Measurements from ENCODE around the gene VPS13D.
"Not testable (repeated sequence)": the region's sequence is repeated elsewhere in the genome, so short reads cannot be mapped to it uniquely, and the experiment has no call there.

The VPS13D gene

GRCh38 chr1:12215118-12215961 lies 14.5 kb upstream of the VPS13D start:
- no peak for DNase-seq (ENCODE audit: low read depth)
- H3K4me3 ChIP-seq (ENCODE audit: low read length), result no peak overlapping the region
- no peak for TF ChIP-seq CTCF (IDR thresholded peaks at IDR 0.05; ENCODE audit: insufficient read depth, low read depth, low read length, missing control alignments)

- TF ChIP-seq CTCF (IDR thresholded peaks at IDR 0.05; ENCODE audit: insufficient read depth, low read depth, low read length, missing control alignments), result no peak
- H3K4me3 ChIP-seq (ENCODE audit: low read length), result no peak overlapping the region
- DNase-seq (ENCODE audit: low read depth), result no peak
Measured at GRCh38 chr1:12219800-12220199, 10.0 kb upstream of the VPS13D start.

- H3K4me3 ChIP-seq (ENCODE audit: low read length), result no peak overlapping the region
- TF ChIP-seq CTCF (IDR thresholded peaks at IDR 0.05; ENCODE audit: insufficient read depth, low read depth, low read length, missing control alignments), result no peak
- DNase-seq (ENCODE audit: low read depth), result no peak
Measured at GRCh38 chr1:12220890-12221289, 8.9 kb upstream of the VPS13D start.

GRCh38 chr1:12222700-12223099 lies 7.1 kb upstream of the VPS13D start:
- H3K4me3 ChIP-seq (ENCODE audit: low read length); DNase-seq (ENCODE audit: low read depth): not testable (repeated sequence)

- not testable (repeated sequence) for DNase-seq (ENCODE audit: low read depth); H3K4me3 ChIP-seq (ENCODE audit: low read length)
Measured at GRCh38 chr1:12224092-12224491, 5.7 kb upstream of the VPS13D start.

GRCh38 chr1:12228979-12229378 lies 851 bp upstream of the VPS13D start:
- no peak overlapping the region for H3K4me3 ChIP-seq (ENCODE audit: low read length)
- TF ChIP-seq CTCF (IDR thresholded peaks at IDR 0.05; ENCODE audit: insufficient read depth, low read depth, low read length, missing control alignments), result no peak
- DNase-seq (ENCODE audit: low read depth), result no peak

GRCh38 chr1:12229386-12229834 lies 420 bp upstream of the VPS13D start:
- no peak for DNase-seq (ENCODE audit: low read depth)
- H3K4me3 ChIP-seq (ENCODE audit: low read length), result no peak overlapping the region
- no peak for TF ChIP-seq CTCF (IDR thresholded peaks at IDR 0.05; ENCODE audit: insufficient read depth, low read depth, low read length, missing control alignments)

- peak overlapping the region; percentile 94 for H3K4me3 ChIP-seq (ENCODE audit: low read length)
- peak; percentile 15 for DNase-seq (ENCODE audit: low read depth)
- TF ChIP-seq CTCF (IDR thresholded peaks at IDR 0.05; ENCODE audit: insufficient read depth, low read depth, low read length, missing control alignments), result no peak
Measured at GRCh38 chr1:12230549-12231275, 882 bp downstream of the VPS13D start.
